Keratinocyte (primary cell): ENCODE measurements around the gene KLHDC7A.

ENCODE experiments used
- EZH2 ChIP-seq: IDR thresholded peaks from one replicate; pipeline ENCODE4 v1.6.1; 2012; ENCODE audit warnings: inconsistent platforms, mild to moderate bottlenecking, low read length, moderate library complexity
- TF ChIP-seq, protein P1 (sequence below), 3 experiments: IDR thresholded peaks in 1 of 3; conservative IDR thresholded peaks in 1 of 3; optimal IDR thresholded peaks in 1 of 3; 2 replicates in 2 of 3; 3 replicates in 1 of 3; pipeline versions ENCODE3 to v1.5.1; 2011; ENCODE audit warnings: low read length in 3 of 3, mild to moderate bottlenecking in 3 of 3, moderate library complexity in 2 of 3, control low read depth in 1 of 3, inconsistent platforms in 1 of 3; ENCODE audit not compliant: insufficient read depth in 2 of 3; ENCODE audit errors: extremely low read depth in 1 of 3

DNA sequence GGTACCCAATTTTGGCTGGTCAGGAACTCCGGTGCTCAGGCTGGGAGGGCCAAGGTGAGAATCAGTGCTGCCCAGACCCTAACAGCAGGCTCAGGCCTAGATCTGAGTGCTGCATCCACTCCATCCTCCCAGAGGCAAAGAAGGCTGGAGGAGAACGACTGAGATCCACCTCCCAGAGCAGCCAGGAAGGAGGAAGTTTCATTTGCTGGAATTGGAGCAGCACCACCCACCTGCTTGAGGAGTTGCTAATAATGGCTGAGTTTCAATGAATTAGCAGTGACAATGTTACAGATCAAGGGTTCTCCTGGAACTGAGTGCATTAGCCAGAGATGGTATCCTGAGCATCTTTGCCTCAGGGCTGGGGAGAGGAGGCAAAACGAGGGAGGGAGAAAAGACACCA is 46.7 kb upstream of the KLHDC7A start:
- TF ChIP-seq, protein P1, sequence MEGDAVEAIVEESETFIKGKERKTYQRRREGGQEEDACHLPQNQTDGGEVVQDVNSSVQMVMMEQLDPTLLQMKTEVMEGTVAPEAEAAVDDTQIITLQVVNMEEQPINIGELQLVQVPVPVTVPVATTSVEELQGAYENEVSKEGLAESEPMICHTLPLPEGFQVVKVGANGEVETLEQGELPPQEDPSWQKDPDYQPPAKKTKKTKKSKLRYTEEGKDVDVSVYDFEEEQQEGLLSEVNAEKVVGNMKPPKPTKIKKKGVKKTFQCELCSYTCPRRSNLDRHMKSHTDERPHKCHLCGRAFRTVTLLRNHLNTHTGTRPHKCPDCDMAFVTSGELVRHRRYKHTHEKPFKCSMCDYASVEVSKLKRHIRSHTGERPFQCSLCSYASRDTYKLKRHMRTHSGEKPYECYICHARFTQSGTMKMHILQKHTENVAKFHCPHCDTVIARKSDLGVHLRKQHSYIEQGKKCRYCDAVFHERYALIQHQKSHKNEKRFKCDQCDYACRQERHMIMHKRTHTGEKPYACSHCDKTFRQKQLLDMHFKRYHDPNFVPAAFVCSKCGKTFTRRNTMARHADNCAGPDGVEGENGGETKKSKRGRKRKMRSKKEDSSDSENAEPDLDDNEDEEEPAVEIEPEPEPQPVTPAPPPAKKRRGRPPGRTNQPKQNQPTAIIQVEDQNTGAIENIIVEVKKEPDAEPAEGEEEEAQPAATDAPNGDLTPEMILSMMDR (optimal IDR thresholded peaks at IDR 0.05 in 1 of 3, IDR thresholded peaks at IDR 0.05 in 1 of 3, conservative IDR thresholded peaks at IDR 0.05 in 1 of 3; ENCODE audit: extremely low read depth in 1 of 3, insufficient read depth in 2 of 3, low read length in 3 of 3), result no peak
- no peak for TF ChIP-seq EZH2
